ENCODE results near the gene THSD4. TPM values are rescaled to one million over a fixed set of nuclear protein-coding genes. Genes with fewer than 3 reads are reported as not detected.

The THSD4 gene
- polyA plus RNA-seq, 1 donor from 2014 or later: 0.46 TPM

DNA sequence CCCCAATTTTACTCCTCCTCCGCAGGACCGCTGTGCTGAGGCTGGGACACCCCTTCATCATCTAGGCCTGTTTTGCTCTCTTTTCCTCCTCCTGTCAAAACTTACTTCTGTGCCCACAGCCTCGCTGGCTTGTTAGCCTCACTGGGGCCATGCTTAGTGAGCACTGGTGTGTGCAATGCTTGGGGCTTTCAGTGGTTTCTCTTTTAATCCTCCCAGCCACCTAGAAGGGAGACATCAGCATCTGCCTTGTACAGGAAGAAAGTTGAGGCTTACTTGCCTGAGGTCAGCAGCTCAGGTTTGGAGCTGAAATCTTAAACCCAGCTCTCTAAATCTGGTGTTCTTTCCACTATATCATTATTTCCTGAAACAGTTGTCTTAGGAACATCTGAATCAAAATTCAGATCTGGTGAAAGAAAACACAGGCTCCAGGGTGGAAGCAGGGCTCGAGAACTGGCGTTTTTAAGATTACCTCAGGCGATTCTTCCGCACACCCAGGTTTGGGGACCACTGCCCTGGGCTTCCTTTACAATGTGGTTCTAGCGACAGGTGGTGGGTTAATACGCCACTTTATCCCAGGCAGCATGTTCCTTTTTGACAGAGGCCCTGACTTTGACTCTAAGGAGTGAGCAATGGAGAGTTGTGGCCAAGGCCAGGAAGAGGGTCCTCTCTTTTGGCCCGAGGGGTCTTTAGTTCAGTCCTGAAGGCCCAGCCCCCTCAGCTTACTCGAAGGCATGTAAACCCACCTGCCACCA, 3.8 kb downstream of the THSD4 start:
- Histone ChIP-seq H3K9me3 (ENCODE audit: low read length) (no peaks in the 10 kb centered on the region), H3K4me2 (ENCODE audit: low read length) (no peak overlapping the region), H3K36me3 (ENCODE audit: insufficient read depth, low read length) (no peaks in the 10 kb centered on the region), H2AFZ (ENCODE audit: low read depth, low read length) (no peak overlapping the region), H3K27ac (ENCODE audit: low read length) (no peak overlapping the region), H3K4me3 (ENCODE audit: low read length) (no peak overlapping the region), H4K20me1 (ENCODE audit: insufficient read depth) (no peaks in the 10 kb centered on the region), H3F3A (ENCODE audit: insufficient read depth, low read length, poor library complexity, severe bottlenecking) (no peaks in the 10 kb centered on the region), H3K9ac (ENCODE audit: low read length) (no peak overlapping the region), H3K9me2 (ENCODE audit: insufficient read depth, low read length) (no peaks in the 10 kb centered on the region), H3K79me2 (replicated peaks; ENCODE audit: insufficient read depth, low read length) (no peaks in the 10 kb centered on the region), H3K27me3 (ENCODE audit: insufficient read depth, low read depth, low read length) (peaks cover 18% of the 10 kb centered on the region)
- no peak for TF ChIP-seq TAF1 (IDR thresholded peaks at IDR 0.05; ENCODE audit: low read depth)
- no peak for TF ChIP-seq MXI1 (conservative IDR thresholded peaks at IDR 0.05; ENCODE audit: poor library complexity, severe bottlenecking)
- TF ChIP-seq RAD21 (conservative IDR thresholded peaks at IDR 0.05): no peak
- TF ChIP-seq, protein P1, sequence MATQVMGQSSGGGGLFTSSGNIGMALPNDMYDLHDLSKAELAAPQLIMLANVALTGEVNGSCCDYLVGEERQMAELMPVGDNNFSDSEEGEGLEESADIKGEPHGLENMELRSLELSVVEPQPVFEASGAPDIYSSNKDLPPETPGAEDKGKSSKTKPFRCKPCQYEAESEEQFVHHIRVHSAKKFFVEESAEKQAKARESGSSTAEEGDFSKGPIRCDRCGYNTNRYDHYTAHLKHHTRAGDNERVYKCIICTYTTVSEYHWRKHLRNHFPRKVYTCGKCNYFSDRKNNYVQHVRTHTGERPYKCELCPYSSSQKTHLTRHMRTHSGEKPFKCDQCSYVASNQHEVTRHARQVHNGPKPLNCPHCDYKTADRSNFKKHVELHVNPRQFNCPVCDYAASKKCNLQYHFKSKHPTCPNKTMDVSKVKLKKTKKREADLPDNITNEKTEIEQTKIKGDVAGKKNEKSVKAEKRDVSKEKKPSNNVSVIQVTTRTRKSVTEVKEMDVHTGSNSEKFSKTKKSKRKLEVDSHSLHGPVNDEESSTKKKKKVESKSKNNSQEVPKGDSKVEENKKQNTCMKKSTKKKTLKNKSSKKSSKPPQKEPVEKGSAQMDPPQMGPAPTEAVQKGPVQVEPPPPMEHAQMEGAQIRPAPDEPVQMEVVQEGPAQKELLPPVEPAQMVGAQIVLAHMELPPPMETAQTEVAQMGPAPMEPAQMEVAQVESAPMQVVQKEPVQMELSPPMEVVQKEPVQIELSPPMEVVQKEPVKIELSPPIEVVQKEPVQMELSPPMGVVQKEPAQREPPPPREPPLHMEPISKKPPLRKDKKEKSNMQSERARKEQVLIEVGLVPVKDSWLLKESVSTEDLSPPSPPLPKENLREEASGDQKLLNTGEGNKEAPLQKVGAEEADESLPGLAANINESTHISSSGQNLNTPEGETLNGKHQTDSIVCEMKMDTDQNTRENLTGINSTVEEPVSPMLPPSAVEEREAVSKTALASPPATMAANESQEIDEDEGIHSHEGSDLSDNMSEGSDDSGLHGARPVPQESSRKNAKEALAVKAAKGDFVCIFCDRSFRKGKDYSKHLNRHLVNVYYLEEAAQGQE (IDR thresholded peaks at IDR 0.05; ENCODE audit: borderline replicate concordance): no peak
- no peak for TF ChIP-seq EP300 (conservative IDR thresholded peaks at IDR 0.05; ENCODE audit: poor library complexity, severe bottlenecking)
- no peak for TF ChIP-seq POLR2AphosphoS5 (IDR thresholded peaks at IDR 0.05)
- no peak for TF ChIP-seq EZH2 (IDR thresholded peaks at IDR 0.05; ENCODE audit: borderline replicate concordance, insufficient read depth, low read length, poor library complexity, severe bottlenecking)
- TF ChIP-seq, protein P2, sequence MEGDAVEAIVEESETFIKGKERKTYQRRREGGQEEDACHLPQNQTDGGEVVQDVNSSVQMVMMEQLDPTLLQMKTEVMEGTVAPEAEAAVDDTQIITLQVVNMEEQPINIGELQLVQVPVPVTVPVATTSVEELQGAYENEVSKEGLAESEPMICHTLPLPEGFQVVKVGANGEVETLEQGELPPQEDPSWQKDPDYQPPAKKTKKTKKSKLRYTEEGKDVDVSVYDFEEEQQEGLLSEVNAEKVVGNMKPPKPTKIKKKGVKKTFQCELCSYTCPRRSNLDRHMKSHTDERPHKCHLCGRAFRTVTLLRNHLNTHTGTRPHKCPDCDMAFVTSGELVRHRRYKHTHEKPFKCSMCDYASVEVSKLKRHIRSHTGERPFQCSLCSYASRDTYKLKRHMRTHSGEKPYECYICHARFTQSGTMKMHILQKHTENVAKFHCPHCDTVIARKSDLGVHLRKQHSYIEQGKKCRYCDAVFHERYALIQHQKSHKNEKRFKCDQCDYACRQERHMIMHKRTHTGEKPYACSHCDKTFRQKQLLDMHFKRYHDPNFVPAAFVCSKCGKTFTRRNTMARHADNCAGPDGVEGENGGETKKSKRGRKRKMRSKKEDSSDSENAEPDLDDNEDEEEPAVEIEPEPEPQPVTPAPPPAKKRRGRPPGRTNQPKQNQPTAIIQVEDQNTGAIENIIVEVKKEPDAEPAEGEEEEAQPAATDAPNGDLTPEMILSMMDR (IDR thresholded peaks at IDR 0.05; ENCODE audit: poor library complexity, severe bottlenecking): no peak
- TF ChIP-seq SMC3 (conservative IDR thresholded peaks at IDR 0.05; ENCODE audit: poor library complexity): no peak

DNA sequence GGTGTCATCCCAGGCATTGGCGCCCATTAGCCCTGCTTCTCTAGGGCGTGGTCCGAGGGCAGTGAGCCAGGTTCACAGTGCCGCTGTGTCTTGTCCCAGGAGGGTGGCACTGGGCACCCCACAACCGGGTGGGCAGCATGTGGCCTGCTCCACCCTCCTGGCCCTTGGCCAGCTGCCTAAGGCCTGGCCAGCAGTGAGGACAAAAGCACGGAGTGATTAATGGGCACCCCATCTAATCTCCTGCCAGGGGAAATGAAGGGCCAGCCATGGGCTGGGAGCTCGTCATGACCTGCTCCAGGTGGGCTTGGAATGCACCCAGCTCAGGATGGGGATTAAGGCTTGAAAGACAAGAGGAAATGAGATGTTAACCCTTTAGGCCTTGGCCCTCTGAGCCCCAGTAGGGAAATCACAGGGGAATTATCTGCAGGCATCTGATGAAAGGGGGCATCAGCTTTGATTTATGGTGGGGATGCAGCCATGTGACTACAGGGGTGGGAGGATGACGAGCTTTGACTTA, 5.2 kb downstream of the THSD4 start:
- TF ChIP-seq EZH2 (IDR thresholded peaks at IDR 0.05; ENCODE audit: borderline replicate concordance, insufficient read depth, low read length, poor library complexity, severe bottlenecking) (no peak), EP300 (conservative IDR thresholded peaks at IDR 0.05; ENCODE audit: poor library complexity, severe bottlenecking) (no peak), RAD21 (conservative IDR thresholded peaks at IDR 0.05) (no peak), SMC3 (conservative IDR thresholded peaks at IDR 0.05; ENCODE audit: poor library complexity) (no peak), MXI1 (conservative IDR thresholded peaks at IDR 0.05; ENCODE audit: poor library complexity, severe bottlenecking) (no peak), TAF1 (IDR thresholded peaks at IDR 0.05; ENCODE audit: low read depth) (no peak), POLR2AphosphoS5 (IDR thresholded peaks at IDR 0.05) (no peak)
- TF ChIP-seq, protein P2 (IDR thresholded peaks at IDR 0.05; ENCODE audit: poor library complexity, severe bottlenecking): no peak
- TF ChIP-seq, protein P1 (IDR thresholded peaks at IDR 0.05; ENCODE audit: borderline replicate concordance): no peak
- Histone ChIP-seq H3K4me3 (ENCODE audit: low read length) (no peak overlapping the region), H3K36me3 (ENCODE audit: insufficient read depth, low read length) (no peaks in the 10 kb centered on the region), H4K20me1 (ENCODE audit: insufficient read depth) (no peaks in the 10 kb centered on the region), H3K79me2 (replicated peaks; ENCODE audit: insufficient read depth, low read length) (no peaks in the 10 kb centered on the region), H2AFZ (ENCODE audit: low read depth, low read length) (no peak overlapping the region), H3K9me3 (ENCODE audit: low read length) (no peaks in the 10 kb centered on the region), H3K9ac (ENCODE audit: low read length) (no peak overlapping the region), H3K9me2 (ENCODE audit: insufficient read depth, low read length) (no peaks in the 10 kb centered on the region), H3K27ac (ENCODE audit: low read length) (no peak overlapping the region), H3F3A (ENCODE audit: insufficient read depth, low read length, poor library complexity, severe bottlenecking) (no peaks in the 10 kb centered on the region), H3K4me2 (ENCODE audit: low read length) (no peak overlapping the region), H3K27me3 (ENCODE audit: insufficient read depth, low read depth, low read length) (peaks cover 18% of the 10 kb centered on the region)

Data from neural cell (in vitro differentiated cells).